ENCODE measurements around the gene ZNF362.

DNA sequence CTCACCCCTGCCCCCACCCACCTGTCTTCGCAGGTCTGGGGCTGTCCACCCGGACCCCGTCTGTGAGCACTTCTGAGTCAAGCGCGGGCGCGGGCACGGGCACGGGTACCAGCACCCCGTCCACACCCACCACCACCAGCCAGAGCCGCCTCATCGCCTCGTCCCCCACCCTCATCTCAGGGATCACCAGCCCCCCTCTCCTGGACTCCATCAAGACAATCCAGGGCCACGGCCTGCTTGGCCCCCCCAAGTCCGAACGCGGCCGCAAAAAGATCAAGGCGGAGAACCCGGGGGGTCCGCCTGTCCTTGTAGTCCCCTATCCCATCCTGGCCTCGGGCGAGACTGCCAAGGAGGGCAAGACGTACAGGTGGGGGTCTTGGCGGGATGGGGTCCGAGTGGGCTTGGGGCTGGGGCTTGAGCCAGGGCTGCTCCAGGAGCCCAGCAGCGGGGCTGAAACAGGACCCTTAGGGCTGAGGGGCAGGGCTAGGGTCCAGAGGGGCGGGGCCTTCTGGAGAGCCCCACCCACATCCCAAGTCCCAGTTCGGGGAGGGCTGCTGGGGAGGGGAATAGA, 23.9 kb downstream of the ZNF362 start:
- TF ChIP-seq, protein P1, sequence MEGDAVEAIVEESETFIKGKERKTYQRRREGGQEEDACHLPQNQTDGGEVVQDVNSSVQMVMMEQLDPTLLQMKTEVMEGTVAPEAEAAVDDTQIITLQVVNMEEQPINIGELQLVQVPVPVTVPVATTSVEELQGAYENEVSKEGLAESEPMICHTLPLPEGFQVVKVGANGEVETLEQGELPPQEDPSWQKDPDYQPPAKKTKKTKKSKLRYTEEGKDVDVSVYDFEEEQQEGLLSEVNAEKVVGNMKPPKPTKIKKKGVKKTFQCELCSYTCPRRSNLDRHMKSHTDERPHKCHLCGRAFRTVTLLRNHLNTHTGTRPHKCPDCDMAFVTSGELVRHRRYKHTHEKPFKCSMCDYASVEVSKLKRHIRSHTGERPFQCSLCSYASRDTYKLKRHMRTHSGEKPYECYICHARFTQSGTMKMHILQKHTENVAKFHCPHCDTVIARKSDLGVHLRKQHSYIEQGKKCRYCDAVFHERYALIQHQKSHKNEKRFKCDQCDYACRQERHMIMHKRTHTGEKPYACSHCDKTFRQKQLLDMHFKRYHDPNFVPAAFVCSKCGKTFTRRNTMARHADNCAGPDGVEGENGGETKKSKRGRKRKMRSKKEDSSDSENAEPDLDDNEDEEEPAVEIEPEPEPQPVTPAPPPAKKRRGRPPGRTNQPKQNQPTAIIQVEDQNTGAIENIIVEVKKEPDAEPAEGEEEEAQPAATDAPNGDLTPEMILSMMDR (conservative IDR thresholded peaks at IDR 0.05), result no peak
- TF ChIP-seq ZFX (IDR thresholded peaks at IDR 0.05), result no peak
